Tibial nerve (tissue), 4 donors: ENCODE measurements around the gene TMEM143. TPM values are rescaled to one million over a fixed set of nuclear protein-coding genes. Genes with fewer than 3 reads are reported as not detected.

Source experiments
- DNase-seq, 2 donors: peaks; one replicate each; pipeline ENCODE4 v3.0.0-alpha.2; 2019; ENCODE audit warnings: low spot score in 2 of 2
- H3K27ac ChIP-seq, 4 donors: fragments of 200-600 bp; sonication (generic) in 3 of 4; one replicate each; pipeline ENCODE4 v1.5.1; 2017 to 2019; ENCODE audit warnings: mild to moderate bottlenecking in 1 of 4
- H3K27me3 ChIP-seq, 2 donors: fragments of 200-600 bp; sonication (generic) in 1 of 2; one replicate each; pipeline versions ENCODE4 v1.5.1 to v1.6.0; 2017 to 2019
- H3K36me3 ChIP-seq, 3 donors: fragments of 200-600 bp; sonication (generic); one replicate each; pipeline ENCODE4 v1.5.1; 2018 to 2019
- H3K4me1 ChIP-seq, 4 donors: fragments of 200-600 bp; sonication (generic) in 3 of 4; one replicate each; pipeline ENCODE4 v1.5.1; 2017 to 2019
- H3K4me3 ChIP-seq, 4 donors: fragments of 200-600 bp; sonication (generic) in 3 of 4; one replicate each; pipeline ENCODE4 v1.5.1; 2017 to 2019; ENCODE audit warnings: mild to moderate bottlenecking in 1 of 4, moderate library complexity in 1 of 4
- H3K9me3 ChIP-seq, 4 donors: fragments of 200-600 bp; sonication (generic) in 3 of 4; one replicate each; pipeline ENCODE4 v1.5.1; 2017 to 2019
- EP300 ChIP-seq, 2 donors: sonication (generic); formaldehyde crosslinking; IDR thresholded peaks; one replicate each; pipeline ENCODE4 v1.6.1; 2017; ENCODE audit warnings: antibody characterized with exemption in 2 of 2, mild to moderate bottlenecking in 1 of 2
- POLR2A ChIP-seq, 2 donors: fragments of 450-650 bp; IDR thresholded peaks; one replicate each; pipeline ENCODE4 v1.6.1; 2017; ENCODE audit warnings: antibody characterized with exemption in 2 of 2, mild to moderate bottlenecking in 2 of 2, moderate library complexity in 2 of 2
- WGBS, 2 donors: methylation state at CpG; one replicate each; pipeline ENCODE4 v1.1.5; 2018; 5-methylcytosine and 5-hydroxymethylcytosine counted together
- total RNA-seq, 4 donors: library from RNA; depleted of rRNA; stranded (reverse); fragments of >200 nt; gene quantifications; one replicate each; pipeline ENCODE4 v1.1.0, GENCODE V29; 2016
- TF ChIP-seq, protein P1 (sequence below), 5 experiments: fragments of 200-600 bp in 3 of 5; fragments of 450-650 bp in 2 of 5; sonication (generic) in 3 of 5; IDR thresholded peaks; one replicate each; pipeline ENCODE4 v1.5.1; 2016 to 2019; ENCODE audit warnings: antibody characterized with exemption in 5 of 5, mild to moderate bottlenecking in 3 of 5, moderate library complexity in 2 of 5

Gene TMEM143
- total RNA-seq, 4 donors from 2014 or later, result 8.3 to 14.4 (median 10.2) TPM

DNA sequence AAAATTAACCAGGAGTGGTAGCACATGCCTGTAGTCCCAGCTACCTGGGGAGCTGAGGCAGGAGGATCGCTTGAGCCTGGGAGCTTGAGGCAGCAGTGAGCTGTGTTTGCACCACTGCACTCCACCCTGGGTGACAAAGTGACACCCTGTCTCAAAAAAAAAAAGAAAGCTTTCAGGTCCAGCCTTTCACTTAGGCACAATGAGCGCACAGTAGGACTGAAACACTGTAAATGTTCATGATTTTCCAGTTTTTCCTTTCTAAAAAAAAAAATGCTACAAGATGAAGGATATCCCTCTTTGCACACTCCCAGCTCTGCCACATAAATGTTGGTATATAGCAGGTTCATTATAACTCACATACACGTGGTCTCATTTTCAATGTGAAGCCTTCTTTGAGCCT lies 76.0 kb downstream of the TMEM143 start:
- H3K4me1 ChIP-seq, result peaks cover 0 to 15% (median 3%) of the 10 kb centered on the region in 4 donors
- no peaks in the 10 kb centered on the region for H3K27me3 ChIP-seq
- 91 to 92% methylated on average over 3 of the region's 3 CpGs for WGBS, 2 donors
- H3K36me3 ChIP-seq, result peaks cover 0 to 14% (median 0%) of the 10 kb centered on the region in 3 donors
- peaks cover 0 to 19% (median 0%) of the 10 kb centered on the region in 4 donors for H3K9me3 ChIP-seq
- no peak for TF ChIP-seq POLR2A (IDR thresholded peaks at IDR 0.05)
- TF ChIP-seq, protein P1, sequence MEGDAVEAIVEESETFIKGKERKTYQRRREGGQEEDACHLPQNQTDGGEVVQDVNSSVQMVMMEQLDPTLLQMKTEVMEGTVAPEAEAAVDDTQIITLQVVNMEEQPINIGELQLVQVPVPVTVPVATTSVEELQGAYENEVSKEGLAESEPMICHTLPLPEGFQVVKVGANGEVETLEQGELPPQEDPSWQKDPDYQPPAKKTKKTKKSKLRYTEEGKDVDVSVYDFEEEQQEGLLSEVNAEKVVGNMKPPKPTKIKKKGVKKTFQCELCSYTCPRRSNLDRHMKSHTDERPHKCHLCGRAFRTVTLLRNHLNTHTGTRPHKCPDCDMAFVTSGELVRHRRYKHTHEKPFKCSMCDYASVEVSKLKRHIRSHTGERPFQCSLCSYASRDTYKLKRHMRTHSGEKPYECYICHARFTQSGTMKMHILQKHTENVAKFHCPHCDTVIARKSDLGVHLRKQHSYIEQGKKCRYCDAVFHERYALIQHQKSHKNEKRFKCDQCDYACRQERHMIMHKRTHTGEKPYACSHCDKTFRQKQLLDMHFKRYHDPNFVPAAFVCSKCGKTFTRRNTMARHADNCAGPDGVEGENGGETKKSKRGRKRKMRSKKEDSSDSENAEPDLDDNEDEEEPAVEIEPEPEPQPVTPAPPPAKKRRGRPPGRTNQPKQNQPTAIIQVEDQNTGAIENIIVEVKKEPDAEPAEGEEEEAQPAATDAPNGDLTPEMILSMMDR (IDR thresholded peaks at IDR 0.05), result no peak
- no peak for TF ChIP-seq EP300 (IDR thresholded peaks at IDR 0.05)
- no peak for DNase-seq
- H3K4me3 ChIP-seq, result no peak overlapping the region
- no peak overlapping the region for H3K27ac ChIP-seq

DNA sequence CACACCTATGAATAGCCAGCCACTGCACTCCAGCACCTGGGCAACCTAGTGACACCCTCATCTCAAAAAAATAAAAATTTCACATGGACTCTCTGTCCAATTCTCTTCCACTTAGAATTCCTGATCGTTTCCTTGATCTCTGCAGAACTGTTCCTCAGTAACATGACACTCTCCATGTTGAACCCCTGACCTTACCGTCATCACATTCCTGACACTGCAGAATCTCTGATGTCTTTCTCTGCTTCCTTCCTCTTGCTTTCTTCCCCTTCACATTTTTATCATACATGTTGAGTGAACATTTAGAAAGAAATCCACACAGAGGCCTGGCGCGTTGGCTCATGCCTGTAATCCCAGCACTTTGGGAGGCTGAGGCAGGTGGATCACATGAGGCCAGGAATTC lies 78.8 kb downstream of the TMEM143 start:
- Histone ChIP-seq H3K4me1 (no peaks in the 10 kb centered on the region), H3K27me3 (no peaks in the 10 kb centered on the region), H3K9me3 (peaks cover 0 to 20% (median 0%) of the 10 kb centered on the region in 4 donors), H3K4me3 (no peak overlapping the region), H3K36me3 (peaks cover 0 to 14% (median 0%) of the 10 kb centered on the region in 3 donors), H3K27ac (no peak overlapping the region)
- TF ChIP-seq, protein P1 (IDR thresholded peaks at IDR 0.05), result no peak
- TF ChIP-seq POLR2A (IDR thresholded peaks at IDR 0.05) (no peak), EP300 (IDR thresholded peaks at IDR 0.05) (no peak)
- DNase-seq, result no peak
- 64 to 71% methylated on average over 4 of the region's 4 CpGs for WGBS, 2 donors

DNA sequence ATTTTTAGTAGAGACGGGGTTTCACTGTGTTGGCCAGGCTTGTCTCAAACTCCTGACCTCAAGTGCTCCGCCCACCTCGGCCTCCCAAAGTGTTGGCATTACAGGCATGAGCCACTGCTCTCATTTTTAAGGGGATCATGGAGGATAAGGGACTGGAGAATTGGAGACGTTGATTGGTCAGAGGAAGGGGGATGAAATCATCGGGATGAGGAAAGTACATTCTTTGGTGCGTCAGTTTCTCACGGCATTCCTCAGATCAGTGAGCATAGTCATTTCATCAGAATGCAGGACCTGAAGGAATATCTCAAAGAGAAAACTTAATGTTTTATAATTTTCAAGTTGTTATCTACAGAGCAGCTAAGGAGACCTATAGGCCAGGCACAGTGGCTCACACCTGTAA lies 79.8 kb downstream of the TMEM143 start:
- no peak overlapping the region for H3K4me3 ChIP-seq

More for the DNA sequence above, 79.8 kb downstream of the TMEM143 start:
- no peak for DNase-seq
- TF ChIP-seq EP300 (IDR thresholded peaks at IDR 0.05) (no peak), POLR2A (IDR thresholded peaks at IDR 0.05) (no peak)
- Histone ChIP-seq H3K27me3 (no peaks in the 10 kb centered on the region), H3K36me3 (peaks cover 0 to 14% (median 0%) of the 10 kb centered on the region in 3 donors), H3K27ac (no peak overlapping the region), H3K9me3 (peaks cover 0 to 20% (median 0%) of the 10 kb centered on the region in 4 donors), H3K4me1 (no peaks in the 10 kb centered on the region)
- 96% methylated on average over 7 of the region's 7 CpGs for WGBS, 2 donors

Other genes starting within 250 kb of the TMEM143 start
- 10 to 100 TPM in 1 of 4 donors, 1 to 10 TPM in 3; 6.1 to 21.9 (median 6.7) TPM for gene LIG1, start 193.6 kb downstream of the TMEM143 start, total RNA-seq
- 1 to 10 TPM; 5.9 to 8.4 (median 6.8) TPM for gene ZSWIM9, start 193.3 kb downstream of the TMEM143 start, total RNA-seq
- 10 to 100 TPM; 33.7 to 54.0 (median 38.8) TPM for gene CARD8, start 108.0 kb downstream of the TMEM143 start, total RNA-seq
- under 1 TPM in 1 of 4 donors, not detected in 3; 0.21 TPM for gene ZNF114, start 93.9 kb downstream of the TMEM143 start, total RNA-seq
- gene EMP3, start 38.4 kb downstream of the TMEM143 start, total RNA-seq, result 10 to 100 TPM; 22.2 to 52.5 (median 33.3) TPM
- not detected for gene SYNGR4, start 427 bp upstream of the TMEM143 start, total RNA-seq
- gene KDELR1, start 27.6 kb upstream of the TMEM143 start, total RNA-seq, result 10 to 100 TPM; 51.3 to 78.6 (median 65.8) TPM
- gene GRIN2D, start 29.7 kb upstream of the TMEM143 start, total RNA-seq, result under 1 TPM; 0.42 to 0.90 (median 0.51) TPM
- 10 to 100 TPM; 15.1 to 33.1 (median 29.7) TPM for gene GRWD1, start 82.0 kb upstream of the TMEM143 start, total RNA-seq
- 1 to 10 TPM in 2 of 4 donors, under 1 TPM in 2; 0.44 to 4.1 (median 1.5) TPM for gene KCNJ14, start 91.6 kb upstream of the TMEM143 start, total RNA-seq
- 100 to 1,000 TPM in 1 of 4 donors, 10 to 100 TPM in 3; 56.7 to 114 (median 65.1) TPM for gene CYTH2, start 105.4 kb upstream of the TMEM143 start, total RNA-seq
- gene LMTK3, start 147.9 kb upstream of the TMEM143 start, total RNA-seq, result 1 to 10 TPM in 1 of 4 donors, under 1 TPM in 2, not detected in 1; under 0.01 to 1.8 (median 0.59) TPM
- gene SULT2B1, start 188.2 kb upstream of the TMEM143 start, total RNA-seq, result not detected
- not detected for gene SPACA4, start 242.8 kb upstream of the TMEM143 start, total RNA-seq